GM21717 (cell line): ENCODE measurements around the gene UFSP1.
"Not testable (repeated sequence)": the region's sequence is repeated elsewhere in the genome, so short reads cannot be mapped to it uniquely, and the experiment has no call there.

ENCODE experiments used
- ATAC-seq: cut with Tn5 transposase; IDR thresholded peaks from one replicate; pipeline ENCODE4 v1.9.1; 2021; ENCODE audit warnings: mild to moderate bottlenecking, moderate library complexity; ENCODE audit not compliant: unreplicated experiment

UFSP1 gene

DNA sequence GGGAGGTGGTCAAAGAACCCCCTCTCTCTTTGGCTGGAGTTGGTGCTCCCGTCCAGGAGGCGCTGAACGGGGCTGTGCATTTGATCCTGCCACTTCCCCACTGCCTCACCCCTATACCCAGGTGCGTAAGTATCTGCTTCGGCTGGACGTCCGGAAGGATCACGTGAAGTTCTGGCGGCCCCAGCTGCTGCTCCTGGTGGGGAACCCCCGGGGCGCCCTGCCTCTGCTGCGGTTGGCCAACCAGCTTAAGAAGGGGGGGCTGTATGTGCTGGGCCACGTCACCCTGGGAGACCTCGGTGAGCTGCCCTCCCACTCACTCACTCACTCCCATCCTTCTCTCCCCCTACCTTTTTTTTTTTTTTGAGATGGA lies 27.9 kb downstream of the UFSP1 start:
- no peak for ATAC-seq

DNA sequence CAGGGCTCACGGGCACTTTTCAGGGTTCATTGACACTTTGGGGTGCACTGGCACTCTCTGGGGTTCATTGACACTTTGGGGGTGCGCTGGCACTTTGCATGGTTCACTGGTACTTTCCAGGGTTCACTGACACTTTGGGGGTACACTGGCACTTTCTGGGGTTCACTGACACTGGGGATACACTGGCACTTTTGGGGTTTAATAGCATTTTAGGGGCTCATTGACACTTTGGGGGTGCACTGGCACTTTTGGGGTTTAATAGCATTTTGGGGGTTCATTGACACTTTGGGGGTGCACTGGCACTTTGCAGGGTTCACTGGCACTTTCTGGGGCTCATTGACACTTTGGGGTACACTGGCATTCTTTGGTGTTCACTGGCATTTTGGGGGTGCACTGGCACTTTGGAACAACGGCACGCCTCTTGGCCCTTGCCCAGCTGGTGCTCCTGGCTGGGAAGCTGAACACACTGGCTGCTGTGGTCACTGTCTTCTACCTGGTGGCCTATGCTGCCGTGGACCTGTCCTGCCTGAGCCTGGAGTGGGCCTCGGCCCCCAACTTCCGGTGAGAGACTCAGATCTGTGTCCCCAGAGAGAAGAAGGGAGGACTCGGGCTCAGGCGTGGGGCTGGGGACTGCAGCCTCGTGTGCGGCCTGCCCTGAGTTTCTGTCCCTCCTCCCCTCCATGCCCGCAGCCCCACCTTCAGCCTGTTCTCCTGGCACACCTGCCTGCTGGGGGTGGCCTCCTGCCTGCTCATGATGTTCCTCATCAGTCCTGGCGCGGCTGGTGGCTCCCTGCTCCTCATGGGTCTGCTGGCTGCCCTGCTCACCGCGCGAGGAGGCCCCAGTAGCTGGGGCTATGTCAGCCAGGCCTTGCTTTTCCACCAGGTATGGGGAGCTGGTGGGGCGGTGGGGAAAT lies 28.6 kb downstream of the UFSP1 start:
- no peak for ATAC-seq

GRCh38 chr7:100859856-100860255 lies 29.7 kb downstream of the UFSP1 start:
- ATAC-seq = no peak

DNA sequence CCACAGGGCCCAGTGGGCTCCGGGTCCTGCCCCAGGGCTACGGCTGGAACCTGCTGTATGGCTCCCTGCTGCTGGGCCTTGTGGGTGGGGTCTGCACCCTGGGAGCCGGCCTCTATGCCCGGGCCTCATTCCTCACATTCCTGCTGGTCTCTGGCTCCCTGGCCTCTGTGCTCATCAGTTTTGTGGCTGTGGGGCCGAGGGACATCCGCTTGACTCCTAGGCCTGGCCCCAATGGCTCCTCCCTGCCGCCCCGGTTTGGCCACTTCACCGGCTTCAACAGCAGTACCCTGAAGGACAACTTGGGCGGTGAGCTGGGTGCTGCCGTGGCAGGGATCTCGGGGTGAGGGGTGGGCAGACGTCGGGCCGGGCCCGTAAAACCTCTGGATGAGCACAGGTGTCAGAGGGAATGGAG lies 32.6 kb downstream of the UFSP1 start:
- ATAC-seq = no peak

- ATAC-seq = no peak
Measured at GRCh38 chr7:100855515-100855914, 34.0 kb downstream of the UFSP1 start.

- ATAC-seq = not testable (repeated sequence)
Measured at GRCh38 chr7:100854899-100855298, 34.6 kb downstream of the UFSP1 start.

GRCh38 chr7:100854146-100854895 lies 35.2 kb downstream of the UFSP1 start:
- no peak for ATAC-seq

DNA sequence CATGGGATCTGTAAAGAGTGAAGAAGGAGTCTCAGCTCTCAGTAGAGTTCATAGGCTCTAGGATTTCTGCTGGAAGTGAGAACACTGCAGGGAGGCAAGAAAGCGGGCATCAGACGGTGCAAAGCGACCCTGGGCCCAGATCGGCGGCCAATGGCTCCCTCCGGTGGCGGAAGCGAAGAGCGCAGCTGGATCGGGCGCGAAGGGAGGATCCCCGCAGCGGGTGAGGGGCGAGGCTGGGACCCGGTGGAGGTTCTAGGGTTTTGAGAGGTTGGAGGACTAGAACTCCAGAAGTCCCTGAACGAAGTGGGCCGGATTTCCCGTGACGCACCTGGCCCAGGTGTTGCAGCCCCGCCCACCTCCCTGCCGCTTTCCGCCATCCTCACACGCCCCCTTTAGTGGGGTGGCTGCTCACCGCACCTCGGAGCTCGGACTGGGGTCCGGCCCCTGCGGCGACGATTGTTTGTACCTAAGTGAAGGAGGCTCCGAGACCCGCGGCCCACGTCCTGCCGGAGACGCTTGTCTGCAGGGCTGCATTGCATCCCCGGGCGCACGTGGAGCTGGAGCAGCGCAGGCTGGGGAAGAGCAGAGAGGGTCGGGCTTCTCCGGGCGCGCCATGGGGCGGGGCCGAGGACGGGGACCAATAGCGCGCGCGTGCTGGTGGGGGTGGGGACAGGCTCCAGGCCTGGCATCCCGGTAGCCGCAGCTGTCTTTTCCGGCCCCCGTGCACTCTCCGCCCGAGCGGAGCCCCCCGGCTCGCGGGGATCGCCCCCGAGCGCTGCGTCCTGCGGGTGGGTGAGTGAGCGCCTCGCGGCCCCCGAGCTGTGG lies 37.3 kb downstream of the UFSP1 start, which contains the start of gene SLC12A9:
SLC12A9 (plus strand) TSS at position 666 of the 825 bp plus-strand sequence. CDS start 1,485 bp downstream, outside the sequence.
- ATAC-seq = peak; percentile 83

DNA sequence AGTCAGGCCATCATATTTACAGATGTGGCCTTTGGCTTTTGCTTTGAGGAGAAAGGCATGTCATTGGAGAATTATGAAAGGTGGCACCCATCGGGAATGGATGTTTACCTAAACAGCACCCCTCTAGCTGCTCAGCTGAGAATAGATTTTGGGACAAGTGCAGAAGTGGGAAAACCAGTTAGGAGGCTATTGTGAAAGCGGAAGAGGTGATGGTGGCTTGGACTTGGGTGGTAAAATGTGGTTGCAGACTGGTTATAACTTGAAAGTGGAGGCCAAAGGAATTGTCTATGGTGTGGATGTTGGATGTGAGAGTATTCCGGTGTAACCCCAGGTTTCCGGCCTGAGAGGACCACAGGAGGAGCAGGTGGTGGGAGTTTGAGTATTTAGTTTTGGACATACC lies 42.2 kb downstream of the UFSP1 start:
- ATAC-seq = no peak

DNA sequence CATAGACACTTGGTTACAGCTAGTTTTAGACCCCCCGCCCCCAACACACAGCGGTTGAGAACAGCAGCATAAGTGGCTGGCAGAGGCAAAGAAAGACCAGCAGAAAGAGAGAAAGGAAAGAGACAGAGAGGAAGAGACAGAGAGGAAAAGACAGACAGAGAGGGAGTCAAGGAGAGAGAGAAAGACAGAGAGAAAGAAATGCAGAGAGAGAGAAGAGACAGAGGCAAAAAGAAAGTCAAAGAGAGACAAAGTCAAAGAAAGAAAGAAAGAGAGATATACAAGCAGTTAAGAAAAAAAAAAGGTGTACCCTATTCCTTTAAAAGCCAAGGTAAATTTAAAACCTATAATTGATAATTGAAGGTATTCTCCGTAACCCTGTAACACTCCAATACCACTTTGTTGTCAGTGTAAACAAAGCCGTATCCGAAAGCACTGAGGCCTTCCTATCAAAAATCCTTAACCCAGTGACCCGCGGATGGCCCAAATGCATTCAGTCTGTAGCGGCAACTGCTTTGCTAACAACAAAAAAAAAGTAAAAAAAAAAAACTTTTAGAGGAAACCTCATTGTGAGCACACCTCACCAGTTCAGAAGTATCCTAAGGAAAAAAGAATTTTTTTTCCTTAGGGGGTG lies 48.9 kb downstream of the UFSP1 start:
- no peak for ATAC-seq

DNA sequence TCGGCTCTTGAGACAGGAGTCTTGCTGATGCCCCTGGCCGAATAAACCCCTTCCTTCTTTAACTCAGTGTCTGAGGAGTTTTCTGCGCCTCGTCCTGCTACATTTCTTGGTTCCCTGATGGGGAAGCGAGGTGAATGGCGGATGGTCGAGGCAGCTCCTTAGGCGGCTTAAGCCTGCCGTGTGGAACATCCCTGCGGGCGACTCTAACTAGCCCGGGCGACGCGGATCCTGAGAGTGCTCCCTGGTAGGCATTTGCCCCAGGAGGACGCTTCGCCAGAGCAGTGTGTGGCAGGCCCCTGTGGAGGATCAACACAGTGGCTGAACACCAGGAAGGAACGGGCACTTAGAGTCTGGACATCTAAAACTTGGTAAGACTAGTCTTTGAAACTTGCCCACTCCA lies 50.2 kb downstream of the UFSP1 start:
- ATAC-seq = no peak
